Measurements from ENCODE around the gene BMP6.
"Not testable (repeated sequence)": the region's sequence is repeated elsewhere in the genome, so short reads cannot be mapped to it uniquely, and the experiment has no call there.

Gene BMP6

DNA sequence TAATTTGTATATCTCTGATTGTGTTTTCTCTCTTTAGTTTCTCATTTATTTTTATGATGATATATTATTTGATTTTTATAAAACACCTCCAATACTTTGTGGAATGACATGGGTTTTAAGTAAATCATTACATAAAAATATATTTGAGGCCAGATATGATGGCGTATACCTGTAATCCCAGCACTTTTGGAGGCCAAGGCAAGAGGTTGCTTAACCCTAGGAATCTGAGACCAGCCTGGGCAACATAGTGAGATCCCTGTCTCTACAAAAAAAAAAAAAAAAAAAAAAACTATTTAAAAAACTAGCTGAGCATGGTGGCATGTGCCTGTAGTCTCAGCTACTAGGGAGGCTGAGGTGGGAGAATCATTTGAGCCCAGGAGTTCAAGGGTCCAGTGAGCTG is 87.3 kb downstream of the BMP6 start:
- DNase-seq (ENCODE audit: low spot score in 2 of 2) (no peak), ATAC-seq (no peak)
- H3K27ac Mint-ChIP-seq = no peak overlapping the region
- no peak overlapping the region for H3K4me3 Mint-ChIP-seq
- H3K9me3 Mint-ChIP-seq = no peaks in the 10 kb centered on the region
- H3K36me3 Mint-ChIP-seq = no peaks in the 10 kb centered on the region
- no peaks in the 10 kb centered on the region for H3K4me1 Mint-ChIP-seq

DNA sequence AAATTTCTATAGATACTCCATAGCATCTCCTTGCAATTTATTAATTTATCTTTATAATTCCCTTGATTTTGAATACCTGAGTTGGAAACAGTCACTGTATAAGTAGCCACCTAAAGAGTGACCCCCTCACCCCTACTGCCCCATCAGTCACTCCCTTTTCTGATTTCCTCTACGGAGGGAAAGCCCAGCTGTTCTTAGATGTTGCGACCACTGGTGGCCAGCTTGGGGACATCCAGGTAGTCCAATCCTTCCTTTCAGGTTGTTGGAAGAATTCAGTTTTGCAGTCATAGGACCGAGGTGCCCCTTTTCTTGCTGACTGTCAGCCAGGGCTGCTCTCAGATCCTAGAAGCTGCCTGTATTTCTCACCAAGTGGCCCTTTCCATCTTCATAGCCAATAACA is 87.8 kb downstream of the BMP6 start:
- H3K4me3 Mint-ChIP-seq = no peak overlapping the region
- H3K9me3 Mint-ChIP-seq = no peaks in the 10 kb centered on the region
- no peaks in the 10 kb centered on the region for H3K36me3 Mint-ChIP-seq
- DNase-seq (ENCODE audit: low spot score in 2 of 2) = no peak
- no peak for ATAC-seq
- H3K4me1 Mint-ChIP-seq = no peaks in the 10 kb centered on the region
- H3K27ac Mint-ChIP-seq = no peak overlapping the region

DNA sequence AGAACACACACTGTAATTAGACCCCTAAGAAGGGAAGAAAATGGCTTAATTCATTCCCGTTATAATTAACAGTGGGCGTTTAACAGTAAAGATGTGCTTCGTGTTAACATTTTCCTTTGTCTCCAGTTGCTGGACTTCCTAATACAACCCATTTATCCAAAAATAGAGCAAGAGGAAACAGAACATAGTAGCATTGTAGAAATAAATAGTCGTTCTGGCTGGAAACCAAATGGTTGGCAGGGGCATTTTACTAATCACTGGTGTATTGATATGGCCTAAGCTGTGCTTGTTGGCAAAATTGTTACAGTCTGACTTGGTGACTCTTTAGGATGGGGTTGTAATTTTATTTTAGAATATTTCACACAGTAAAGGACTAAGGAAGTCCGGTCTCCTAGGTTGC is 89.8 kb downstream of the BMP6 start:
- ATAC-seq (no peak), DNase-seq (ENCODE audit: low spot score in 2 of 2) (no peak)
- Mint-ChIP-seq H3K27ac (no peak overlapping the region), H3K4me1 (no peaks in the 10 kb centered on the region), H3K36me3 (no peaks in the 10 kb centered on the region), H3K9me3 (no peaks in the 10 kb centered on the region), H3K4me3 (no peak overlapping the region)

DNA sequence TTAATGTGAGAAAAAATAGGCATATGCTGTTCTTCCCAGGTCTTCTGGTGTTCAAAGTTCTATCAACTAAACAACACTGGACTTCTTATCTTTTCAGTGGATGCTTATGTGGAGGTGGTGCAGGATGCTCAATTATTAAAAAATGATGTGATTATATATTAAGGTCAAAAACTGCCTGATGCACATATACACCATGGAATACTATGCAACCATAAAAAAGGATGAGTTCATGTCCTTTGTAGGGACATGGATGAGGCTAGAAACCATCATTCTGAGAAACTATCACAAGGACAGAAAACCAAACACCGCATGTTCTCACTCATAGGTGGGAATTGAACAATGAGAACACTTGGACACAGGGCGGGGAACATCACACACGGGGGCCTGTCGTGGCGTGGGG is 91.3 kb downstream of the BMP6 start:
- not testable (repeated sequence) for H3K36me3 Mint-ChIP-seq; H3K9me3 Mint-ChIP-seq; H3K4me3 Mint-ChIP-seq; H3K4me1 Mint-ChIP-seq; ATAC-seq; H3K27ac Mint-ChIP-seq; DNase-seq (ENCODE audit: low spot score in 2 of 2)

DNA sequence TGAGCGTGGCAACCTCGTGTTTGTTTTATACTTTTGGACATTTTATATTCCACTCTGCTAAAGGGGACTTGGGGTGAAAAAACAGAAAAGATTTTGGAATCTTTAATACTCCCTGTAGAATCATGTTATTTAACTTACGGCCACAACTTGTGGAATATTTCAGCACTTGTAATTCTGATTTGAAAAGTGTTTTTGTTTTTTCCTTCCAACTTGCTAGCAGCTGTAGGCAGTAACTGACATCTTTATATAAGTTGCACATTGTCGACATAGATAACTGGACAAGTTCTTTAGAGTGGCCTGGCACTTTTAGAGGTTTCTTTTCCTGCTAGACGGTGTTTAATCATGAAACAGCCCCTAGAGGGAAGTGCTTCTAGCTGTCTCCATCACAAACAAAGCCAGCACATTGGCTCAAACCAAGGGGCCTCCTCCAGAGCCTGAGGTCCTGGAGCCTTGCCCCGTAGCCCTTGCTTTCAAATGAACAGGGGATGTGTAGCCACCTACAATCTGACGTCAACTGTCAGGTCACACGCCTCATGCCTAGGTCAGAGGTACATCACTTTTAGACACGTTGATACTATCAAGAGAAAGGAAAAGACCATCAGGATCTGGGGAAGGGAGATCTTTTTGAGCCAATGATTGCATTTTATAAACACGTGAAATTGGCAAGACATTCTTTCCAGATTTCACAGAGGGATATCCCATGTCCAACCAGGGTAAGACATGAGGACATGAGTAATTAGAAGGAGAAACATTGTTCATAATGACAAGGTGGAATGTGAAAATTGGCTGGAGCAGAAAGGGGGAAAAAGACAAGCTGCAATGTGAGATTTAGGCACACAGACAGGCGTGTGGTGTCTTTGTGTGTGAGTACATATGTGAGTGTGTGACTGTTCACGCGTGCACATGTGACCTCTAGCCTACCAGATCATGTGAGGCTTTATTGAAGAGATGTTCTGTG is 92.6 kb downstream of the BMP6 start:
- no peak overlapping the region for H3K27ac Mint-ChIP-seq
- no peaks in the 10 kb centered on the region for H3K4me1 Mint-ChIP-seq
- no peak overlapping the region for H3K4me3 Mint-ChIP-seq
- DNase-seq (ENCODE audit: low spot score in 2 of 2) (no peak), ATAC-seq (no peak)
- H3K36me3 Mint-ChIP-seq = no peaks in the 10 kb centered on the region
- H3K9me3 Mint-ChIP-seq = peaks cover 3% of the 10 kb centered on the region

DNA sequence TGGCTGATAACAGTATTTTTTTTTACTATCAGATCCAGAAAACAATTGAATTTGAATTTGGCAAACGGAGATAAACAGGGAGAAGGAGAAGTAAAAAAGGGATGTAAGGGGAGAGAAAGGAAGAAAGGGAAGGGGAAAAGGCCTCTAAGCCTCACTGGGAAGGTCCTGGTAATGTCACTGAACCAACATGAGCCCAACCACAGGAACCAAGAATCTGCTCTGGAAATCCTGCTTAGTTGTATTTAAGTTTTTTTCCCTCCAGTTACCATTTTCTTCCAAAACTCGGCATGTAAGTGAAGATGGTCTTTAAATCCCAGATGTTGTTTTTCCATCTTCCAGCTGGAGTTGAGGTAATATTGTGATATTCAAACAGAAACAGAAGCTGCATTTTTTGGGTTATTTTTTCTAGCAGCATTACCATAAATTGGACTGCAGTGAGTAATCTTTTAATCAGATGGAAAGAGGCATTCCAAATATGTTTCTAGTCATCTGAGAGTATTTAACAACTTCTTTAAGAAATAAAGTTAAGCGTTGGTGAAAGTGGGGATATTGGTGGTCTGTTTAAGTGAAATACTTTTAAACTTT is 93.6 kb downstream of the BMP6 start:
- Mint-ChIP-seq H3K36me3 (no peaks in the 10 kb centered on the region), H3K27ac (no peak overlapping the region)
- DNase-seq (ENCODE audit: low spot score in 2 of 2) = no peak

DNA sequence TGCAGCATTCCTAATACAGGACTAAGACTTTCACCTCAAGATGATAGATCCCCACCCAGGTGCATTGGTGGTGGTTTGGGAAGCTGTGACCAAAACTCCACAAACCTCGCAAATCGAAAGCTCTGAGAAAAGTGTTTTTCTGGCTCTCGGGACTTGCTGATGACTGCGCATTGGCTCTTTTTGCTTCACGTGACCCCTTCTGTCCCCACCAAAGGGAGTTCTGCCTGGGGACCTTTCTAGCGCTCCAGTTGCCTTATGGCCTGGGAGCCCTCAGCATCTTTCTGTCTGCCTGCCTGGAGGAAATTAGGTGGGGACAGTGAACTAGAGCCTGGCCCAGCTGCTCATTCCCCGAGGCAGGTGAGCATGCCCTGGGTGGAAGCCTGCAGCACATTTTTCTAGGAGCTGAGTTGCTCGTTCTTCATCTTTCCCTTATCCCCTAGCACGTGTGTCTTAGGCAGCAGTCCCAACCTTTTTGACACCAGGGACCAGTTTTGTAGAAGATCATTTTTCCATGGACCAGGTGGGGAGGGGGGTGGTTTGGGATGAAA is 94.5 kb downstream of the BMP6 start:
- H3K27ac Mint-ChIP-seq = no peak overlapping the region
- H3K4me1 Mint-ChIP-seq = no peaks in the 10 kb centered on the region
- no peaks in the 10 kb centered on the region for H3K36me3 Mint-ChIP-seq
- peaks cover 3% of the 10 kb centered on the region for H3K9me3 Mint-ChIP-seq
- ATAC-seq = no peak
- H3K4me3 Mint-ChIP-seq = no peak overlapping the region
- no peak for DNase-seq (ENCODE audit: low spot score in 2 of 2)

More for the DNA sequence above, 93.6 kb downstream of the BMP6 start:
- no peak for ATAC-seq
- Mint-ChIP-seq H3K4me3 (no peak overlapping the region), H3K9me3 (peaks cover 3% of the 10 kb centered on the region), H3K4me1 (no peaks in the 10 kb centered on the region)

DNA sequence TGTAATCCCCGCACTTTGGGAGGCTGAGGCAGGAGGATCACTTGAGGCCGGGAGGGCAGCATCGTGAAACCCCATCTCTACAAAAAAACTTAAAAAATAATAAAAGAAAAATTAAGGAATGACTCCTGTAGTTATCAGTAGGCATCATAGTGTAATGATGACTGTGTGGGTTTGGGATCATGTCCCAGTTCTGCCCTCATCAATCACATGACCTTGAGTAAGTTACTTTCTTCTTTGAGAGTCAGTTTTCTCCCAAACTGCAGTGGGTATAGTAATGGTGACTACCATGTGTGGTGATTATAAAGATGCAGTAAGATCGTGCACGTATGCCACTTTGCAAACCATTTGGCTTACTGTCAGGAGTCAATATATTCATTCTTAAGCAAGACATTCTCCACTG is 95.5 kb downstream of the BMP6 start:
- ATAC-seq = no peak
- Mint-ChIP-seq H3K36me3 (no peaks in the 10 kb centered on the region), H3K4me1 (no peaks in the 10 kb centered on the region), H3K9me3 (peaks cover 3% of the 10 kb centered on the region), H3K4me3 (no peak overlapping the region), H3K27ac (no peak overlapping the region)
- DNase-seq (ENCODE audit: low spot score in 2 of 2) = no peak

DNA sequence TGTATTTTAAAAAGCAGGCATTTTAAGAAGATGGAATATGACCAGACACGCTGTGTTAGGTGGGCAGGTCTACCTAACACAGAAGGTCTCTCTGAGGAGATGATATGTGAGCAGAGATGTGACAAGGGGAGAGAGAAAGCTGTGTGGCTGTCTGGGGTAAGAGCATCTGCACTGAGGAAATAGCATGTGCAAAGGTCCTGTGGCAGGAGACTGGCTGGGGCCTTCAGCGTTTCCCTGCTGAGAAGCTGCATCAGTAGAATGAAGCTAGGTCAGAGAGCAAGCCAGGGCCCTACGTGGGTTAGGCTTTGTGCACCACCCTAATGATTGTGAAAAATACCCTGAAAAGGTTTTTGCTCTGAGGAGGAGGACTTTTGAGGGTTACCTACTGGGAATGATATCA is 97.7 kb downstream of the BMP6 start:
- no peak overlapping the region for H3K27ac Mint-ChIP-seq
- H3K4me1 Mint-ChIP-seq = no peaks in the 10 kb centered on the region
- ATAC-seq (no peak), DNase-seq (ENCODE audit: low spot score in 2 of 2) (no peak)
- H3K9me3 Mint-ChIP-seq = peaks cover 3% of the 10 kb centered on the region
- H3K4me3 Mint-ChIP-seq = no peak overlapping the region
- H3K36me3 Mint-ChIP-seq = no peaks in the 10 kb centered on the region

DNA sequence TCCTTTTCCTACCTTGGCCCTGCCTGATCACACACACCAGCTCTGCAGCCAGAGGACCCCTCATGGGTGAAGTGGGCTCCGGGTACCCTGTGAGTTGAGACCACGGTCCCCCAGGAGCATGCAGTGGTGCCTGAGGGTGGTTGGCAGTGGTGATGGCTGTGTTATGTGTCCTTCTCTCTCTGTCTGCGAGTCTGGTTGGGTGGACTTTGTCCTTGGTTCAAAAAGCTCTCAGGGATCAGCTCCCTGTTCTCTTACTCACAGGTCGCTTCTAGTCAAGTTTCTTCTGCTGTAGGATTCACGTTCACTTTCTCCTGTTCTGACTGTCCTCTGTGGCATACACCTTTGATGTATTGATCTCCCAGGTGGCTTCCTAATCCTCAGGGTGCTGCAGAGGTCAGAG is 100.1 kb downstream of the BMP6 start:
- Mint-ChIP-seq H3K4me3 (no peak overlapping the region), H3K36me3 (no peaks in the 10 kb centered on the region), H3K27ac (no peak overlapping the region), H3K9me3 (peaks cover 3% of the 10 kb centered on the region), H3K4me1 (no peaks in the 10 kb centered on the region)
- ATAC-seq (no peak), DNase-seq (ENCODE audit: low spot score in 2 of 2) (no peak)

DNA sequence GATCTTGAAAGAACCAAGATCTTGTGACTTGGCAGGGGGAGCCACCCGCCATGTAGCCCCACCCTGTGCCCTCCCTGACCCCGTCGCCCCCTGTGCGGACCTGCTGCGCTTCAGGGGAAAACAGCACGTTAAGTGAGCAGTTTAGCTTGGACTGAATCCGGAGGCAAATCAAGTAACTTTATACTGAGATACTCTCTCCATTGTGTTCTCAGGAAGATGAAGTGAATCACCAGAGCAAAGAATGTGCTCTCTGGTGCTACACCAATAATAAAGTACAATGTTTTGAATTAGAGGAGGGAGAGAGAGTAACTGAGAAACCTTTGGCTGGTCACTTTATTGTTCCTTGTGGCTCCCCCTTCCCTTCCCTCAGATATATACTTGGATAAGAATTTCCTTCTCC is 101.2 kb downstream of the BMP6 start:
- peaks cover 3% of the 10 kb centered on the region for H3K9me3 Mint-ChIP-seq
- H3K4me3 Mint-ChIP-seq = no peak overlapping the region
- H3K4me1 Mint-ChIP-seq = no peaks in the 10 kb centered on the region
- DNase-seq (ENCODE audit: low spot score in 2 of 2) (no peak), ATAC-seq (no peak)
- no peak overlapping the region for H3K27ac Mint-ChIP-seq
- no peaks in the 10 kb centered on the region for H3K36me3 Mint-ChIP-seq

DNA sequence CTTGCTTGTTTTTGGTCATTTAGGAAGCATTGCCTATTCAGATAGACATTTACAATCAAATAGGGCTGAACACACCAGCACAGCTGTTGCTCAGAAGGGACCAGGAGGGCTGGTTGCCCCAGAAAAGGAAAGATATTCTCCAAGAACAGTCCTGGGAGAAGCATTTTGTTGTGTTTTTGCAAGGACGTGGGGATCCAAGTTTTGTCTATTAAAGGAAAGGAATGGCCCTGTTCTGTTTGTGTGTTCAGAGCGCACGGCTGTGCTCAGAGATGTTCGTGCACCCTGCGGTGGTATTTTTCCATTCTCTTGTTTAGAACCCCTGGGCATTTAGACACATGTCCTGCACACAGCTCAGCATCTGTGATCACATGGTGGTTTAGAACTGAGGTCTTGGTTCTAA is 102.2 kb downstream of the BMP6 start:
- DNase-seq (ENCODE audit: low spot score in 2 of 2) (no peak), ATAC-seq (no peak)
- H3K4me1 Mint-ChIP-seq = no peaks in the 10 kb centered on the region
- H3K9me3 Mint-ChIP-seq = peaks cover 3% of the 10 kb centered on the region
- H3K27ac Mint-ChIP-seq = no peak overlapping the region
- no peak overlapping the region for H3K4me3 Mint-ChIP-seq
- H3K36me3 Mint-ChIP-seq = no peaks in the 10 kb centered on the region

DNA sequence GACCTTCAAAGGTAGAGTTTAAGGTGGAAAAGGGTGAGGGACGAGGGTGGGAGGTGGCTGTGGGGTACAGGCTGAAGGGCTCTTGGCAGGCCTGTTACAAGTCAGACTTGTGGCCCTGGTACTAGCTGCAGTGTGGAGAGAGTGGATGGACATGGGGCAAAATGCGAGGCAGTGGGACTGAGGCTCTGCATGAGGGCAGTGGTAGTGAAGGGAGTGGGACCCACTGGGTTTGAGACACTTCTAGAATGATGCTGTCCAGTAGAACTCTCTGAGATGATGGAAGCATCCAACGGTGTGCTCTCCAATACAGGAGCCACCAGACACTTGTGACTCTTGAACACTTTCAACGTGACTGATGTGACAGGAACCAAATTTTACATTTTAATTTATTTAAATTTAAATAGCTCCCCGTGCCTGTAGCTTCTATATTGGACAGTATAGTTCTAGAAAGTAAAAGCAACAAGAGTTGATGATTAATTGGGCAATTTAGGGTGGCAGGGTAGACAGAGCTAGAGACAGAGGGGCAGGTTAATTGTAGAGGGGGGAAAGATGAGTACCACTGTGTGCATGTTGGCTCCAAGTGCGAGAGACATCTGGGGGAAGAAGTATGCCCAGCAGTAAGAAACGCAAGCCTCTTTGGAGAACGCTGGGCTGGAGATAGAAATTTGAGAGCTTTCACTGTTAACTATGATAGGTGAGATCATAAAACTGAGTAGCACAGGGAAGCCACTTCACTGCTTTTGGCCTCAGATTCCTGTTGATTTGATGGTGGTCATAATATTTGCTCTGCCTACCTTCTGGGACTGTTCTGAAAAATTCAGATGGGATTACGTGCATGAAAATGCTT is 107.2 kb downstream of the BMP6 start:
- no peak overlapping the region for H3K27ac Mint-ChIP-seq
- H3K4me1 Mint-ChIP-seq = no peaks in the 10 kb centered on the region
- H3K9me3 Mint-ChIP-seq = no peaks in the 10 kb centered on the region
- no peak for DNase-seq (ENCODE audit: low spot score in 2 of 2)
- ATAC-seq = peak; percentile 21
- no peaks in the 10 kb centered on the region for H3K36me3 Mint-ChIP-seq
- no peak overlapping the region for H3K4me3 Mint-ChIP-seq

DNA sequence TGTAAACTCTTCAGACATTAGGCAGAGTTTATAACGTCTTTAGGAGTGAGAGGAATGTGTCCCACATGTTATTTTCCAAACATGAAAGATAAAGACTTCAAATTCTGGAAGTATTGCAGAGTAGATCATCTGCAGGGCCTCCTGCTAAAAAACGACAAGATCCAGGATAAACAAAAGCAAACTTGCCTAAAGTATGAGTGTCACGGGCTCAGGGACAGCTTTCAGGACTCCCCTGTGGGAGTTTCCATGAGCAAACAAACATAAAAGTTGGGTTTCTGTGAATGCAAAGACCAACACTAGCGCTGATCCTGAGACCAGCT is 107.8 kb downstream of the BMP6 start:
- ATAC-seq (no peak), DNase-seq (ENCODE audit: low spot score in 2 of 2) (no peak)
- Mint-ChIP-seq H3K9me3 (no peaks in the 10 kb centered on the region), H3K4me3 (no peak overlapping the region), H3K36me3 (no peaks in the 10 kb centered on the region), H3K27ac (no peak overlapping the region), H3K4me1 (no peaks in the 10 kb centered on the region)

DNA sequence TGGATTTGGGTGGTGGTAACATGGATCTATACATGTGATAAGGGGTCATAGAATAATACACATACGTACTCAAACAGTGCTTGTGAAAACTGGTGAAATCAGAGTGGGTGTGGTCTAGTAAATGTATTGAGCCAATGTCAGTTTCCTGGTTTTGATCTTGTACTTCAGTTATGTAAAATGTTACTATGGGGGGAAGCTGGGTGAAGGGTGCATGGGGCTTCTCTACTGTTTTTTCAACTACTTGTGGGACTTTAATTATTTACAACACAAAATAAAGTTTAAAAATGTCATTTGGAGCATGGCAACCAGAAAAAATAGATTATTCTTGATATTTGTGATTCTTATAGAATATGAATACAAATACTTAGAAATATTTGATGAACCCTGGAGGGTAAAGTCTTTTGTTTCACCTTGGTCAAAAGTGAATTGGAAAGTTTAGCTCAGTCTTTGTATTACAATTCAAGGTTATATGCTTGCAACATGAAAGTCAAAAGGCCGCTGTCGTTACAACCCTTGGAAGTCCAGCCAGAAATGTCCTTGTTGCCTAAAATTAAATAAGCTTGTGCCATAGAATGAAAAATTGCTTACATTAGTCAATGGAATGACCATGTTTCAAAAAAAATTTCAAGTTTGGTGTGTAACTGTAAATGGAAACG is 110.6 kb downstream of the BMP6 start:
- no peak for ATAC-seq
- Mint-ChIP-seq H3K4me1 (no peaks in the 10 kb centered on the region), H3K27ac (no peak overlapping the region)

More for the DNA sequence above, 110.6 kb downstream of the BMP6 start:
- Mint-ChIP-seq H3K36me3 (no peaks in the 10 kb centered on the region), H3K4me3 (no peak overlapping the region), H3K9me3 (no peaks in the 10 kb centered on the region)
- DNase-seq (ENCODE audit: low spot score in 2 of 2) = no peak
